A549 (cell line): Measurements from ENCODE around the gene PDHX.

Source experiments
- MAZ ChIP-seq: fragments of 150-350 bp; IDR thresholded peaks from 2 replicates; pipeline ENCODE4 v1.6.1; 2014; ENCODE audit warnings: antibody characterized with exemption, low read depth, low read length, borderline replicate concordance
- NPAS2 ChIP-seq: fragments of 250-450 bp; sonication (Bioruptor Pico); IDR thresholded peaks from 2 replicates; pipeline ENCODE4 v1.8.0; 2022; ENCODE audit warnings: mild to moderate bottlenecking, moderate library complexity, borderline replicate concordance
- TF ChIP-seq, protein P1 (sequence below): fragments of >200 bp; sonication (Bioruptor Twin); formaldehyde crosslinking; IDR thresholded peaks from 3 replicates; pipeline ENCODE4 v1.5.1; 2016

DNA sequence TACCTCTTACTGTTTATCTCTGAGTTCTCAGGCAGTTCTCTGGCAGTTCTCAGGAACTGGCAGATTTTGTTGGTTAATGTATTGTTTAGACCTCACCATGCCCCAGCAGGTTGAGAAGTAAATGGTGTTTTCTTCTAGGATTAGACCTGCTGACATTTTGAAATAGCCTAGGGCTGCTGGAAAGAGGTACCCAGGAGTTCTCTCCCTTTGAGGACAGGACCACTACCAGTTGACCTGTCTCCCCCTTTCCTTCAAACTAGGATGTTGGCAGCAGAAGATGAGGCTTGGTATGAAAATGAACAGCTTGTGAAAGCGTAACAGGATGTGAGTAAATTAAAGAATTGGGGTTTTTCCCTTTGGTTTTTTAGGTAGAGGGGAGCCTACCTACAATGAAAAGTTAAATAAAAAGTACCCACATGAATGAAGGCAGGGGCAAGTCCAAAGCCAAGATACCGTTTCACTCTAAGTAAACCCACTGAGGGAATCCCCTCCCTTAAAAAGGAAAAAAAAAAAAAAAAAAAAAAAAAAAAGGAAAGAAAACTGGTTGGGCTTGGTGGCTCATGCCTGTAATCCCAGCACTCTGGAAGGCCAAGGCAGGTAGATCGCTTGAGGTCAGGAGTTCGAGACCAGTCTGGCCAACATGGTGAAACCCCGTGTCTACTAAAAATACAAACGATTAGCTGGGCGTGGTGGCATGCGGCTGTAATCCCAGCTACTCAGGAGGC is 96.2 kb downstream of the PDHX start:
- TF ChIP-seq MAZ (no peak), NPAS2 (CRISPR knock-in tag) (no peak)
- TF ChIP-seq, protein P1, sequence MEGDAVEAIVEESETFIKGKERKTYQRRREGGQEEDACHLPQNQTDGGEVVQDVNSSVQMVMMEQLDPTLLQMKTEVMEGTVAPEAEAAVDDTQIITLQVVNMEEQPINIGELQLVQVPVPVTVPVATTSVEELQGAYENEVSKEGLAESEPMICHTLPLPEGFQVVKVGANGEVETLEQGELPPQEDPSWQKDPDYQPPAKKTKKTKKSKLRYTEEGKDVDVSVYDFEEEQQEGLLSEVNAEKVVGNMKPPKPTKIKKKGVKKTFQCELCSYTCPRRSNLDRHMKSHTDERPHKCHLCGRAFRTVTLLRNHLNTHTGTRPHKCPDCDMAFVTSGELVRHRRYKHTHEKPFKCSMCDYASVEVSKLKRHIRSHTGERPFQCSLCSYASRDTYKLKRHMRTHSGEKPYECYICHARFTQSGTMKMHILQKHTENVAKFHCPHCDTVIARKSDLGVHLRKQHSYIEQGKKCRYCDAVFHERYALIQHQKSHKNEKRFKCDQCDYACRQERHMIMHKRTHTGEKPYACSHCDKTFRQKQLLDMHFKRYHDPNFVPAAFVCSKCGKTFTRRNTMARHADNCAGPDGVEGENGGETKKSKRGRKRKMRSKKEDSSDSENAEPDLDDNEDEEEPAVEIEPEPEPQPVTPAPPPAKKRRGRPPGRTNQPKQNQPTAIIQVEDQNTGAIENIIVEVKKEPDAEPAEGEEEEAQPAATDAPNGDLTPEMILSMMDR: no peak
